Adrenal gland (tissue), 12 donors: ENCODE results near the gene MRC2. TPM values are rescaled to one million over a fixed set of nuclear protein-coding genes. Genes with fewer than 3 reads are reported as not detected.

Experiments
- DNase-seq, 7 donors: peaks; one replicate each; pipeline ENCODE4 v3.0.0-alpha.2; 2019 to 2020
- H3K27ac ChIP-seq, 5 donors: fragments of 200-600 bp; sonication (generic) in 4 of 5; 1 replicate in 3 of 5; 2 replicates in 2 of 5; pipeline versions ENCODE4 v1.5.1 to v1.8.0; 2016 to 2020; ENCODE audit warnings: mild to moderate bottlenecking in 1 of 5
- H3K27me3 ChIP-seq: fragments of 200-600 bp; 2 replicates; pipeline ENCODE4 v1.8.0; 2021
- H3K36me3 ChIP-seq, 2 donors: fragments of 200-600 bp; replicated peaks in 1 of 2; 1 replicate in 1 of 2; 2 replicates in 1 of 2; pipeline versions ENCODE4 v1.5.1 to v1.8.0; 2018 to 2022
- H3K4me1 ChIP-seq, 2 donors: fragments of 200-600 bp; replicated peaks in 1 of 2; 1 replicate in 1 of 2; 2 replicates in 1 of 2; pipeline versions ENCODE4 v1.5.1 to v1.8.0; 2018 to 2021
- H3K4me3 ChIP-seq, 4 donors: fragments of 200-600 bp; sonication (generic) in 3 of 4; one replicate each; pipeline ENCODE4 v1.5.1; 2016 to 2018
- H3K9me3 ChIP-seq, 3 donors: fragments of 200-600 bp; sonication (generic) in 1 of 3; replicated peaks in 1 of 3; 1 replicate in 2 of 3; 2 replicates in 1 of 3; pipeline versions ENCODE4 v1.5.1 to v1.8.0; 2016 to 2021
- CTCF ChIP-seq, 6 experiments: fragments of 450-650 bp in 4 of 6; fragments of 200-600 bp in 2 of 6; sonication (generic) in 1 of 6; IDR thresholded peaks; 1 replicate in 5 of 6; 2 replicates in 1 of 6; pipeline versions ENCODE4 v1.5.1 to v1.8.0; 2016 to 2021; ENCODE audit warnings: antibody characterized with exemption in 6 of 6, mild to moderate bottlenecking in 2 of 6, moderate library complexity in 1 of 6
- POLR2A ChIP-seq, 2 donors: fragments of 450-650 bp; IDR thresholded peaks; one replicate each; pipeline ENCODE4 v1.6.1; 2017; ENCODE audit warnings: antibody characterized with exemption in 2 of 2, mild to moderate bottlenecking in 2 of 2, moderate library complexity in 1 of 2
- WGBS, 4 donors: extraction: QIAGEN DNeasy Blood & Tissue Kit in 2 of 4; methylation state at CpG; one replicate each; pipeline versions ENCODE4 v1.1.5 to v1.1.7; 2013 to 2017; 5-methylcytosine and 5-hydroxymethylcytosine counted together
- intact Hi-C, 2 donors: fragments of 100-400 bp; cut with DNase I; formaldehyde crosslinking; loops; one replicate each; pipeline versions ENCODE4 v1.14.1 to v1.15.0; 2022 to 2023
- polyA plus RNA-seq, 3 donors: library from polyadenylated mRNA; stranded (reverse); fragments of 200-250 nt in 2 of 3; fragments of 350-450 nt in 1 of 3; fragmentation: Illumina TruSeq in 1 of 3; extraction: RNeasy Lipid Tissue Mini Kit (QIAGEN cat#74804) in 1 of 3; gene quantifications; one replicate each; pipeline ENCODE4 v1.2.3, GENCODE V29; 2013 to 2014
- total RNA-seq, 9 donors: library from RNA; depleted of rRNA in 4 of 9; stranded (reverse); fragments of >200 nt in 4 of 9; fragments of 120-200 nt in 1 of 9; fragmentation: NEBNext Ultra II Directional in 1 of 9; extraction: Animal tissue kit (Norgen Biotek cat#: 25700) in 1 of 9; gene quantifications; one replicate each; pipeline versions ENCODE4 v1.1.0 to v1.2.4, GENCODE V29; 2013 to 2023
- donor health status: healthy with polysubstance abuse.
- donor health status: Bipolar disorder and iron deficiency.
- donor health status: DM: yes; HTN: yes; CAD: no.
- donor health status: DM: no; HTN: no; CAD: no.
- donor health status: DM: no; HTN: no; CAD: no.
- donor health status: DM: yes; HTN: yes; CAD: no.

The MRC2 gene
- total and polyA plus RNA-seq, 12 donors, result 5.2 to 68.3 (median 29.6) TPM

- no peaks in the 10 kb centered on the region for H3K4me1 ChIP-seq
- no peaks in the 10 kb centered on the region for H3K36me3 ChIP-seq
- no peaks in the 10 kb centered on the region for H3K9me3 ChIP-seq
- H3K27me3 ChIP-seq, result no peaks in the 10 kb centered on the region
- TF ChIP-seq POLR2A (IDR thresholded peaks at IDR 0.05) (no peak), CTCF (IDR thresholded peaks at IDR 0.05) (no peak)
- 47 to 68% (median 56%) methylated on average over 3 to 6 of the region's 6 CpGs for WGBS, 4 donors
- no peak for DNase-seq
- intact Hi-C loops, result no loop called here
- H3K4me3 ChIP-seq, result no peak overlapping the region
- H3K27ac ChIP-seq, result no peak overlapping the region
These were observed 46.9 kb downstream of the MRC2 start for GRCh38 chr17:62674363-62674739.

- no peaks in the 10 kb centered on the region for H3K4me1 ChIP-seq
- no peaks in the 10 kb centered on the region for H3K9me3 ChIP-seq
- no peaks in the 10 kb centered on the region for H3K36me3 ChIP-seq
- no peaks in the 10 kb centered on the region for H3K27me3 ChIP-seq
- intact Hi-C loops, result no loop called here
- no peak overlapping the region for H3K4me3 ChIP-seq
- 69 to 100% (median 76%) methylated on average over 1 to 3 of the region's 3 CpGs for WGBS, 4 donors
- TF ChIP-seq CTCF (IDR thresholded peaks at IDR 0.05) (no peak), POLR2A (IDR thresholded peaks at IDR 0.05) (no peak)
- DNase-seq, result no peak
- H3K27ac ChIP-seq, result peak overlapping the region in 1 of 5 donors; percentile 49
These were observed 47.4 kb downstream of the MRC2 start for GRCh38 chr17:62674841-62675240.

GRCh38 chr17:62675260-62675659 lies 47.8 kb downstream of the MRC2 start:
- no peak overlapping the region for H3K4me3 ChIP-seq
- H3K27ac ChIP-seq, result peak overlapping the region in 1 of 5 donors; percentile 49
- DNase-seq, result peak in 2 of 7 donors; percentile 23 to 34
- no peaks in the 10 kb centered on the region for H3K36me3 ChIP-seq
- TF ChIP-seq POLR2A (IDR thresholded peaks at IDR 0.05), result no peak
- TF ChIP-seq CTCF (IDR thresholded peaks at IDR 0.05), result no peak
- WGBS, 4 donors, result 48 to 63% (median 61%) methylated on average over 10 to 12 of the region's 12 CpGs
- H3K9me3 ChIP-seq, result no peaks in the 10 kb centered on the region
- H3K27me3 ChIP-seq, result no peaks in the 10 kb centered on the region
- intact Hi-C loops, result no loop called here
- no peaks in the 10 kb centered on the region for H3K4me1 ChIP-seq

- DNase-seq, result no peak
- Histone ChIP-seq H3K4me3 (no peak overlapping the region), H3K27ac (peak overlapping the region in 1 of 5 donors; percentile 0), H3K36me3 (no peaks in the 10 kb centered on the region), H3K27me3 (no peaks in the 10 kb centered on the region), H3K9me3 (no peaks in the 10 kb centered on the region), H3K4me1 (no peaks in the 10 kb centered on the region)
- intact Hi-C loops, result no loop called here
- WGBS, 4 donors, result 85 to 94% (median 90%) methylated on average over 4 of the region's 4 CpGs
- TF ChIP-seq CTCF (IDR thresholded peaks at IDR 0.05), result no peak
- no peak for TF ChIP-seq POLR2A (IDR thresholded peaks at IDR 0.05)
These were observed 48.2 kb downstream of the MRC2 start for GRCh38 chr17:62675701-62676100.
